CD4-positive, alpha-beta T cell treated with Interleukin-15 for 4 hours (primary cell): ENCODE measurements around the gene SRPK3.

ENCODE experiments used
- DNase-seq: peaks from one replicate; pipeline ENCODE4 v3.0.0-alpha.2; 2020; ENCODE audit warnings: low spot score

Gene SRPK3

GRCh38 chrX:153831429-153832150 lies 50.7 kb downstream of the SRPK3 start:
- DNase-seq = no peak

GRCh38 chrX:153832728-153833127 lies 51.9 kb downstream of the SRPK3 start:
- no peak for DNase-seq
